ENCODE results near the gene PRELP.

PRELP gene

DNA sequence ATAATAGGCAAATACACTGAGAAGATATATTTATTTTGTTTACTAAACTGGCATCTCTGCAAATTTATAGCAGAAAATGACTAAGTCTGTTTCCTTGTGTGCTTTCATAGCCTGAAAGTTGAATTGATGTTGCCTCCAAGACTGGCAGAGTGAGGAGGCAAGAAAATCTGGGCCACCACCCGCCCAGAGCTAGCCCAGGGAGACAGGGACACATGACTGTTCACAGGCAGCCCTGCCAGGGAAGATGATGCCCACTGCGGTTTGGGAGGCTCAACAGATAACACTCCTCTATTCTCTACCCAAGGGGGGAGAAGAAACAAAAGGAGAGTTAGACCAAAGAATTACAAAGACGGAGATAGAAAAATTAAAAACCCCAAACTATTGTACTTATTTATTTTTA is 55.5 kb downstream of the PRELP start:
- CTCF ChIA-PET = no interaction called here
- H3K36me3 ChIP-seq (ENCODE audit: control insufficient read depth in 2 of 2, insufficient read depth in 1 of 2, low read length in 2 of 2) = no peaks in the 10 kb centered on the region
- no peak overlapping the region for H3K27ac ChIP-seq (ENCODE audit: extremely low read depth, low read depth, low read length)
- TF ChIP-seq ZNF121 (tag by site-specific recombination; IDR thresholded peaks at IDR 0.05) = no peak
- no peak for TF ChIP-seq EGR2 (tag by site-specific recombination; IDR thresholded peaks at IDR 0.05; ENCODE audit: low read depth)
- no peak for TF ChIP-seq ZBTB48 (tag by site-specific recombination; IDR thresholded peaks at IDR 0.05)
- TF ChIP-seq SALL2 (tag by site-specific recombination; IDR thresholded peaks at IDR 0.05; ENCODE audit: borderline replicate concordance) = no peak
- TF ChIP-seq, protein P1, sequence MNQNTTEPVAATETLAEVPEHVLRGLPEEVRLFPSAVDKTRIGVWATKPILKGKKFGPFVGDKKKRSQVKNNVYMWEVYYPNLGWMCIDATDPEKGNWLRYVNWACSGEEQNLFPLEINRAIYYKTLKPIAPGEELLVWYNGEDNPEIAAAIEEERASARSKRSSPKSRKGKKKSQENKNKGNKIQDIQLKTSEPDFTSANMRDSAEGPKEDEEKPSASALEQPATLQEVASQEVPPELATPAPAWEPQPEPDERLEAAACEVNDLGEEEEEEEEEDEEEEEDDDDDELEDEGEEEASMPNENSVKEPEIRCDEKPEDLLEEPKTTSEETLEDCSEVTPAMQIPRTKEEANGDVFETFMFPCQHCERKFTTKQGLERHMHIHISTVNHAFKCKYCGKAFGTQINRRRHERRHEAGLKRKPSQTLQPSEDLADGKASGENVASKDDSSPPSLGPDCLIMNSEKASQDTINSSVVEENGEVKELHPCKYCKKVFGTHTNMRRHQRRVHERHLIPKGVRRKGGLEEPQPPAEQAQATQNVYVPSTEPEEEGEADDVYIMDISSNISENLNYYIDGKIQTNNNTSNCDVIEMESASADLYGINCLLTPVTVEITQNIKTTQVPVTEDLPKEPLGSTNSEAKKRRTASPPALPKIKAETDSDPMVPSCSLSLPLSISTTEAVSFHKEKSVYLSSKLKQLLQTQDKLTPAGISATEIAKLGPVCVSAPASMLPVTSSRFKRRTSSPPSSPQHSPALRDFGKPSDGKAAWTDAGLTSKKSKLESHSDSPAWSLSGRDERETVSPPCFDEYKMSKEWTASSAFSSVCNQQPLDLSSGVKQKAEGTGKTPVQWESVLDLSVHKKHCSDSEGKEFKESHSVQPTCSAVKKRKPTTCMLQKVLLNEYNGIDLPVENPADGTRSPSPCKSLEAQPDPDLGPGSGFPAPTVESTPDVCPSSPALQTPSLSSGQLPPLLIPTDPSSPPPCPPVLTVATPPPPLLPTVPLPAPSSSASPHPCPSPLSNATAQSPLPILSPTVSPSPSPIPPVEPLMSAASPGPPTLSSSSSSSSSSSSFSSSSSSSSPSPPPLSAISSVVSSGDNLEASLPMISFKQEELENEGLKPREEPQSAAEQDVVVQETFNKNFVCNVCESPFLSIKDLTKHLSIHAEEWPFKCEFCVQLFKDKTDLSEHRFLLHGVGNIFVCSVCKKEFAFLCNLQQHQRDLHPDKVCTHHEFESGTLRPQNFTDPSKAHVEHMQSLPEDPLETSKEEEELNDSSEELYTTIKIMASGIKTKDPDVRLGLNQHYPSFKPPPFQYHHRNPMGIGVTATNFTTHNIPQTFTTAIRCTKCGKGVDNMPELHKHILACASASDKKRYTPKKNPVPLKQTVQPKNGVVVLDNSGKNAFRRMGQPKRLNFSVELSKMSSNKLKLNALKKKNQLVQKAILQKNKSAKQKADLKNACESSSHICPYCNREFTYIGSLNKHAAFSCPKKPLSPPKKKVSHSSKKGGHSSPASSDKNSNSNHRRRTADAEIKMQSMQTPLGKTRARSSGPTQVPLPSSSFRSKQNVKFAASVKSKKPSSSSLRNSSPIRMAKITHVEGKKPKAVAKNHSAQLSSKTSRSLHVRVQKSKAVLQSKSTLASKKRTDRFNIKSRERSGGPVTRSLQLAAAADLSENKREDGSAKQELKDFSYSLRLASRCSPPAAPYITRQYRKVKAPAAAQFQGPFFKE (tag by site-specific recombination; IDR thresholded peaks at IDR 0.05; ENCODE audit: borderline replicate concordance) = no peak
- TF ChIP-seq ZNF658 (tag by site-specific recombination; IDR thresholded peaks at IDR 0.05) = no peak
- TF ChIP-seq, protein P2, sequence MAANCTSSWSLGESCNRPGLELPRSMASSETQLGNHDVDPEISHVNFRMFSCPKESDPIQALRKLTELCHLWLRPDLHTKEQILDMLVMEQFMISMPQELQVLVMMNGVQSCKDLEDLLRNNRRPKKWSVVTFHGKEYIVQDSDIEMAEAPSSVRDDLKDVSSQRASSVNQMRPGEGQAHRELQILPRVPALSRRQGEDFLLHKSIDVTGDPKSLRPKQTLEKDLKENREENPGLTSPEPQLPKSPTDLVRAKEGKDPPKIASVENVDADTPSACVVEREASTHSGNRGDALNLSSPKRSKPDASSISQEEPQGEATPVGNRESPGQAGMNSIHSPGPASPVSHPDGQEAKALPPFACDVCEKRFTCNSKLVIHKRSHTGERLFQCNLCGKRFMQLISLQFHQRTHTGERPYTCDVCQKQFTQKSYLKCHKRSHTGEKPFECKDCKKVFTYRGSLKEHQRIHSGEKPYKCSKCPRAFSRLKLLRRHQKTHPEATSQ (tag by site-specific recombination; IDR thresholded peaks at IDR 0.05) = no peak
- TF ChIP-seq ZNF585B (tag by site-specific recombination; IDR thresholded peaks at IDR 0.05) = no peak
- no peaks in the 10 kb centered on the region for H3K4me1 ChIP-seq (ENCODE audit: control insufficient read depth, insufficient read depth, low read length)
- H3K4me3 ChIP-seq (ENCODE audit: low read depth, low read length) = no peak overlapping the region
- no peaks in the 10 kb centered on the region for H3K9me3 ChIP-seq (ENCODE audit: control insufficient read depth, insufficient read depth, low read depth, low read length)
- POLR2A ChIA-PET = no interaction called here

DNA sequence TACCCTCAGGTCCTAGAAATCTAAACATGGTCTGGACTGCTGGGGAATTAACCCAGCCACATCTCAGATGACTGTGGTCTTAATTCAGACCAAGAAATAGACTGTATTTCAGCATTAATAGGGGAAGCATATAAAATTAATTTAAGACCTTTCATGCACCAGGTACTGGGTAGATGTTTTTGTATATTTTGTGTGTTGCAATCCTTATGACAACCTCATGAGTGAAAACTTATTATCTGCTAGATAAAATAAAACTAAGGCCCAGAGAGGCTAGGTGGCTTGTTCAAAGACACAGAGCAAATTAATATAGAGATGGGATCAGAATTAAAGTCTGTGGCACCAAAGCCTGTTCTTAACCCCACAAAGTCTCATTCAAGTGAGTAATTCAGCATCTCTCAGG is 58.4 kb downstream of the PRELP start:
- Histone ChIP-seq H3K4me3 (ENCODE audit: low read depth, low read length) (no peak overlapping the region), H3K4me1 (ENCODE audit: control insufficient read depth, insufficient read depth, low read length) (0 out of 2 replicates have a peak, but pooled peaks cover 4% of the 10 kb centered on the region), H3K27ac (ENCODE audit: extremely low read depth, low read depth, low read length) (no peak overlapping the region), H3K36me3 (ENCODE audit: control insufficient read depth in 2 of 2, insufficient read depth in 1 of 2, low read length in 2 of 2) (no peaks in the 10 kb centered on the region), H3K9me3 (ENCODE audit: control insufficient read depth, insufficient read depth, low read depth, low read length) (no peaks in the 10 kb centered on the region)
- ChIA-PET CTCF (interaction anchor here (0.7 to 1.6 kb wide), 2 partner anchors 46 to 228 kb away, joined by 3 to 4 read pairs; no protein-coding TSS in a partner anchor), POLR2A (no interaction called here)
- TF ChIP-seq, protein P3, sequence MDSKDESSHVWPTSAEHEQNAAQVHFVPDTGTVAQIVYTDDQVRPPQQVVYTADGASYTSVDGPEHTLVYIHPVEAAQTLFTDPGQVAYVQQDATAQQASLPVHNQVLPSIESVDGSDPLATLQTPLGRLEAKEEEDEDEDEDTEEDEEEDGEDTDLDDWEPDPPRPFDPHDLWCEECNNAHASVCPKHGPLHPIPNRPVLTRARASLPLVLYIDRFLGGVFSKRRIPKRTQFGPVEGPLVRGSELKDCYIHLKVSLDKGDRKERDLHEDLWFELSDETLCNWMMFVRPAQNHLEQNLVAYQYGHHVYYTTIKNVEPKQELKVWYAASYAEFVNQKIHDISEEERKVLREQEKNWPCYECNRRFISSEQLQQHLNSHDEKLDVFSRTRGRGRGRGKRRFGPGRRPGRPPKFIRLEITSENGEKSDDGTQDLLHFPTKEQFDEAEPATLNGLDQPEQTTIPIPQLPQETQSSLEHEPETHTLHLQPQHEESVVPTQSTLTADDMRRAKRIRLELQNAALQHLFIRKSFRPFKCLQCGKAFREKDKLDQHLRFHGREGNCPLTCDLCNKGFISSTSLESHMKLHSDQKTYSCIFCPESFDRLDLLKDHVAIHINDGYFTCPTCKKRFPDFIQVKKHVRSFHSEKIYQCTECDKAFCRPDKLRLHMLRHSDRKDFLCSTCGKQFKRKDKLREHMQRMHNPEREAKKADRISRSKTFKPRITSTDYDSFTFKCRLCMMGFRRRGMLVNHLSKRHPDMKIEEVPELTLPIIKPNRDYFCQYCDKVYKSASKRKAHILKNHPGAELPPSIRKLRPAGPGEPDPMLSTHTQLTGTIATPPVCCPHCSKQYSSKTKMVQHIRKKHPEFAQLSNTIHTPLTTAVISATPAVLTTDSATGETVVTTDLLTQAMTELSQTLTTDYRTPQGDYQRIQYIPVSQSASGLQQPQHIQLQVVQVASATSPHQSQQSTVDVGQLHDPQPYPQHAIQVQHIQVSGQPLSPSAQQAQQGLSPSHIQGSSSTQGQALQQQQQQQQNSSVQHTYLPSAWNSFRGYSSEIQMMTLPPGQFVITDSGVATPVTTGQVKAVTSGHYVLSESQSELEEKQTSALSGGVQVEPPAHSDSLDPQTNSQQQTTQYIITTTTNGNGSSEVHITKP (tag by site-specific recombination; IDR thresholded peaks at IDR 0.05) = no peak
- TF ChIP-seq, protein P4, sequence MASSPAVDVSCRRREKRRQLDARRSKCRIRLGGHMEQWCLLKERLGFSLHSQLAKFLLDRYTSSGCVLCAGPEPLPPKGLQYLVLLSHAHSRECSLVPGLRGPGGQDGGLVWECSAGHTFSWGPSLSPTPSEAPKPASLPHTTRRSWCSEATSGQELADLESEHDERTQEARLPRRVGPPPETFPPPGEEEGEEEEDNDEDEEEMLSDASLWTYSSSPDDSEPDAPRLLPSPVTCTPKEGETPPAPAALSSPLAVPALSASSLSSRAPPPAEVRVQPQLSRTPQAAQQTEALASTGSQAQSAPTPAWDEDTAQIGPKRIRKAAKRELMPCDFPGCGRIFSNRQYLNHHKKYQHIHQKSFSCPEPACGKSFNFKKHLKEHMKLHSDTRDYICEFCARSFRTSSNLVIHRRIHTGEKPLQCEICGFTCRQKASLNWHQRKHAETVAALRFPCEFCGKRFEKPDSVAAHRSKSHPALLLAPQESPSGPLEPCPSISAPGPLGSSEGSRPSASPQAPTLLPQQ (tag by site-specific recombination; IDR thresholded peaks at IDR 0.05) = no peak
- TF ChIP-seq ZNF426 (tag by site-specific recombination; IDR thresholded peaks at IDR 0.05) (no peak), ZNF302 (tag by site-specific recombination; IDR thresholded peaks at IDR 0.05; ENCODE audit: low read depth) (no peak), ZNF138 (tag by site-specific recombination; IDR thresholded peaks at IDR 0.05; ENCODE audit: borderline replicate concordance) (no peak), EGR2 (tag by site-specific recombination; IDR thresholded peaks at IDR 0.05; ENCODE audit: low read depth) (no peak), KLF1 (tag by site-specific recombination; IDR thresholded peaks at IDR 0.05) (no peak), ZNF221 (tag by site-specific recombination; IDR thresholded peaks at IDR 0.05; ENCODE audit: borderline replicate concordance) (no peak), ZNF155 (tag by site-specific recombination; IDR thresholded peaks at IDR 0.05) (no peak), ZNF776 (tag by site-specific recombination; IDR thresholded peaks at IDR 0.05; ENCODE audit: borderline replicate concordance) (no peak)
- TF ChIP-seq, protein P5, sequence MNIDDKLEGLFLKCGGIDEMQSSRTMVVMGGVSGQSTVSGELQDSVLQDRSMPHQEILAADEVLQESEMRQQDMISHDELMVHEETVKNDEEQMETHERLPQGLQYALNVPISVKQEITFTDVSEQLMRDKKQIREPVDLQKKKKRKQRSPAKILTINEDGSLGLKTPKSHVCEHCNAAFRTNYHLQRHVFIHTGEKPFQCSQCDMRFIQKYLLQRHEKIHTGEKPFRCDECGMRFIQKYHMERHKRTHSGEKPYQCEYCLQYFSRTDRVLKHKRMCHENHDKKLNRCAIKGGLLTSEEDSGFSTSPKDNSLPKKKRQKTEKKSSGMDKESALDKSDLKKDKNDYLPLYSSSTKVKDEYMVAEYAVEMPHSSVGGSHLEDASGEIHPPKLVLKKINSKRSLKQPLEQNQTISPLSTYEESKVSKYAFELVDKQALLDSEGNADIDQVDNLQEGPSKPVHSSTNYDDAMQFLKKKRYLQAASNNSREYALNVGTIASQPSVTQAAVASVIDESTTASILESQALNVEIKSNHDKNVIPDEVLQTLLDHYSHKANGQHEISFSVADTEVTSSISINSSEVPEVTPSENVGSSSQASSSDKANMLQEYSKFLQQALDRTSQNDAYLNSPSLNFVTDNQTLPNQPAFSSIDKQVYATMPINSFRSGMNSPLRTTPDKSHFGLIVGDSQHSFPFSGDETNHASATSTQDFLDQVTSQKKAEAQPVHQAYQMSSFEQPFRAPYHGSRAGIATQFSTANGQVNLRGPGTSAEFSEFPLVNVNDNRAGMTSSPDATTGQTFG (tag by site-specific recombination; IDR thresholded peaks at IDR 0.05; ENCODE audit: borderline replicate concordance) = no peak
